Activated T-cell treated with anti-CD3 and anti-CD28 coated beads, Interleukin-2, amount 50 U/mL, for 24 hours (primary cell): ENCODE results near the gene CHD9.
"Not testable (repeated sequence)": the region's sequence is repeated elsewhere in the genome, so short reads cannot be mapped to it uniquely, and the experiment has no call there.

ENCODE experiments used
- DNase-seq: peaks from one replicate; pipeline ENCODE4 v3.0.0-alpha.2; 2020
- H3K27ac Mint-ChIP-seq: 2 replicates; pipeline ENCODE4 v1.8.0; 2020; ENCODE audit warnings: mild to moderate bottlenecking, mixed read lengths
- H3K27me3 Mint-ChIP-seq: 2 replicates; pipeline ENCODE4 v1.8.0; 2020; ENCODE audit warnings: mixed read lengths
- H3K36me3 Mint-ChIP-seq: 2 replicates; pipeline ENCODE4 v1.8.0; 2020; ENCODE audit warnings: low read depth, mixed read lengths
- H3K4me1 Mint-ChIP-seq: 2 replicates; pipeline ENCODE4 v1.8.0; 2020; ENCODE audit warnings: low read depth, mixed read lengths
- H3K4me3 Mint-ChIP-seq: 2 replicates; pipeline ENCODE4 v1.8.0; 2020; ENCODE audit warnings: mild to moderate bottlenecking, moderate library complexity, mixed read lengths
- H3K9me3 Mint-ChIP-seq: 2 replicates; pipeline ENCODE4 v1.8.0; 2020; ENCODE audit warnings: mixed read lengths

CHD9 gene

GRCh38 chr16:53224951-53225533, 170.3 kb downstream of the CHD9 start:
- no peaks in the 10 kb centered on the region for H3K27me3 Mint-ChIP-seq
- no peak overlapping the region for H3K4me3 Mint-ChIP-seq
- H3K27ac Mint-ChIP-seq, result no peak overlapping the region
- H3K4me1 Mint-ChIP-seq, result peaks cover 3% of the 10 kb centered on the region
- H3K9me3 Mint-ChIP-seq, result no peaks in the 10 kb centered on the region
- no peak for DNase-seq
- H3K36me3 Mint-ChIP-seq, result peaks cover 47% of the 10 kb centered on the region

DNA sequence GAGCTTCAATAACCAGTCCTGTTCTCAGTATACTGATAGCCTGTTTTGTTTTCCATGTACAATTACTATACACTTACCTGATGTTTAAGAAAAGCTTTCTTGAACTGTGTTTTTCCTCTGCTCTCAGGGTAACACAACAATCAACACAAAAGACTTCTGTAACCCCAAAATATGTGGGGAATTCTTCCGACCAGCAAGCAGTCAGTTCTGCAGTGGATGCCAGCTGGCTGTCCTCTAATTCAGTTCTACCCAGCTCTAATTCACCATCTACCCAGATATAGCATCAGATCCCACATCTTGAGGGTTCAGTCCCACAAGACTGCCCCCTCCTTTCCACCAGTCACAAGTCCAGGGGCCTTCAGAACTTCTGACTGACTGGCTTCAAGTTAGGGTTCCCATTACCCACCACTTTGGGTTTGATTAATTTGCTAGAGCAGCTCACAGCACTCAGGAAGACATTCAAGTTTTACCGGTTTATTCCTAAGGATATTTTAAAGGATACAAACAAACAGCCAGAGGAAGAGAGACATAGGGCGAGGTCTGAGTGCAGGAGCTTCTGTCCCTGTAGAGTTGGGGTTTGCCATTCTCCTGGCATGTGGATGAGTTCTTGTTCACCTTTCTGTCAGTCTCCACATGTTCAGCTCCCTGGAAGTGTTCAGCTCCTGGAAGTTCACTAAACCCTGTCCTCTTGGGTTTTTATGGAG, 178.2 kb downstream of the CHD9 start:
- Mint-ChIP-seq H3K4me1 (no peaks in the 10 kb centered on the region), H3K27me3 (no peaks in the 10 kb centered on the region), H3K4me3 (no peak overlapping the region), H3K9me3 (no peaks in the 10 kb centered on the region), H3K27ac (no peak overlapping the region), H3K36me3 (peaks cover 73% of the 10 kb centered on the region)
- DNase-seq, result no peak

DNA sequence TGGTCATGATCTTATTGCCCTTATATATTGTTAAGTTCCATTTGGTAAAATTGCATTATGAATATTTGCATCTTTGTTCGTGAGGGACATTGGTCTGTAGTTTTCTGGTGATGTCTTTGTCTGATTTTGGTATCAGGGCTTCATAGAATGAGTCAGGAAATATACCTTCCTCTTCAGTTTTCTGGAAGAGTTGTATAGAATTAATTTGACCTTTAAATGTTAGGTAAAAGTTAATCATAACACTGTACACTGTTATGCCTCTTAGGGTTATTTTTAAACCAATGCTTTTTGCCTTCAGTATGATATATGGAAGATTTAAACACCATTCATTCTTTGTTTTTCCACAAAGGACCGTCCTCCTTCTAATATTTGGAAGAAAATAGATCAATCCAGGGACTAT, 180.0 kb downstream of the CHD9 start:
- H3K27ac Mint-ChIP-seq, result no peak overlapping the region
- no peaks in the 10 kb centered on the region for H3K9me3 Mint-ChIP-seq
- no peaks in the 10 kb centered on the region for H3K27me3 Mint-ChIP-seq
- peaks cover 70% of the 10 kb centered on the region for H3K36me3 Mint-ChIP-seq
- no peak for DNase-seq
- no peak overlapping the region for H3K4me3 Mint-ChIP-seq
- H3K4me1 Mint-ChIP-seq, result no peaks in the 10 kb centered on the region

DNA sequence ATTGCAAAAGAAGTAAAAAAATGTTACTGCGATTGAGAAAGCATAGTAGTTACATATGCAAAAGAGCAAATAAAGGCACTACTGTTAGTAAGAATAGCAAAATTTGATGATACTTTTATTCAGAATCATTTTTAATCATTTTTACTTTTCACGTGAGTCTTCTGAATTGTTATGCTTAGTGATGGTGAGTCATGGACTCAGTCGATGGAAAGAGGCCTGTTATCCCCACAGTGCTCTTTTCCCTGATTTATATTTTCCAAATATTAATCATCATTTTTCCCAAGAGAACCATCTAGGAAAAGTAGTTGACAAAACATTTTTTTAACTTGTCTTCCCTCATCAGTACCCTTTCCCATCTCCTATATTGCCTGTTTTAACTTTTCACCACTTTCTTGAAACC, 181.1 kb downstream of the CHD9 start:
- no peaks in the 10 kb centered on the region for H3K9me3 Mint-ChIP-seq
- H3K4me1 Mint-ChIP-seq, result no peaks in the 10 kb centered on the region
- no peak overlapping the region for H3K4me3 Mint-ChIP-seq
- H3K27me3 Mint-ChIP-seq, result no peaks in the 10 kb centered on the region
- H3K27ac Mint-ChIP-seq, result no peak overlapping the region
- H3K36me3 Mint-ChIP-seq, result peaks cover 62% of the 10 kb centered on the region
- no peak for DNase-seq

DNA sequence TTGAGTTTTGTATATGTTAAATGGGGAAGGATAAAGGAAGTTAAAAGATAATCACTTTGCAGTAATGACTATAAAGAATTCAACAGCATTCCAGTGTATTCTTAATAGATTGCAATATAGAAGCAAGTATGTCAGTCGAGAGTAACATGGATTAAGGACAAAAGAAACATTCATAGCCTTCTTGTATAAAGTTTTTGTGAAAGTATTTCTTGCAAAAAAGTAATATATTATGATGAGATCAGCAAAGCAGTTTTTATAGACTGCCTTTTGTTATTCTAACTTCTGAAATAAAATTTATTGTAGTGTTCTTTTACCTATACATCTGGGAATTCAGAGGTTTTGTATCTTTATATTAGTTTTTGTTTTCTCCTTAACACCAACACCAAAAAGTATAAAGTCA, 194.5 kb downstream of the CHD9 start:
- Mint-ChIP-seq H3K4me1 (no peaks in the 10 kb centered on the region), H3K4me3 (no peak overlapping the region), H3K36me3 (peaks cover 66% of the 10 kb centered on the region), H3K27ac (no peak overlapping the region), H3K27me3 (no peaks in the 10 kb centered on the region), H3K9me3 (no peaks in the 10 kb centered on the region)
- DNase-seq, result no peak

- Mint-ChIP-seq H3K4me3 (no peak overlapping the region), H3K27ac (no peak overlapping the region), H3K27me3 (no peaks in the 10 kb centered on the region), H3K9me3 (no peaks in the 10 kb centered on the region), H3K4me1 (no peaks in the 10 kb centered on the region), H3K36me3 (peaks cover 73% of the 10 kb centered on the region)
- DNase-seq, result no peak
Observed at GRCh38 chr16:53257001-53257400, 202.2 kb downstream of the CHD9 start.

DNA sequence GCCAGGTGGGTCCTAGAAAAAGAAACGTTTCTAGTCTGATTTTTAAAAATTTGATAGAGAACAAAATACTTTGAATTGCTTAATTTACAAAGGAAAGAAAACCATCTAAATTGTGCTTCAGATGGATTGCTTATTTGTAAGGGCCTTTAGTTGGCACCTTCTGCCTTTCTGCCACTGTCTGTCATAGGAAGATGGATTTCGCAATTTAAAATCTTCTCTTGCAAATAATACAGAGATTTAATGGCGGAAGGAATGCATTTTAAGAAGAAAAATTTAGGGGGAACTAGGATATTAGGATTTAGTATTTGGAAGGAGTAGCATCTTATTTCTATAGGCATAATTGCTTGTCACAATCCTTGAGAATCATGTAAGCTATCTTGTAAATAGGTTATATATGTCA, 204.0 kb downstream of the CHD9 start:
- peaks cover 74% of the 10 kb centered on the region for H3K36me3 Mint-ChIP-seq
- H3K27me3 Mint-ChIP-seq, result no peaks in the 10 kb centered on the region
- no peak for DNase-seq

GRCh38 chr16:53261276-53261675, 206.5 kb downstream of the CHD9 start:
- no peak for DNase-seq
- Mint-ChIP-seq H3K9me3 (no peaks in the 10 kb centered on the region), H3K36me3 (peaks cover 63% of the 10 kb centered on the region), H3K4me3 (no peak overlapping the region), H3K27ac (no peak overlapping the region), H3K4me1 (no peaks in the 10 kb centered on the region), H3K27me3 (no peaks in the 10 kb centered on the region)

More for the DNA sequence above, 204.0 kb downstream of the CHD9 start:
- Mint-ChIP-seq H3K4me3 (no peak overlapping the region), H3K4me1 (no peaks in the 10 kb centered on the region), H3K27ac (no peak overlapping the region), H3K9me3 (no peaks in the 10 kb centered on the region)

DNA sequence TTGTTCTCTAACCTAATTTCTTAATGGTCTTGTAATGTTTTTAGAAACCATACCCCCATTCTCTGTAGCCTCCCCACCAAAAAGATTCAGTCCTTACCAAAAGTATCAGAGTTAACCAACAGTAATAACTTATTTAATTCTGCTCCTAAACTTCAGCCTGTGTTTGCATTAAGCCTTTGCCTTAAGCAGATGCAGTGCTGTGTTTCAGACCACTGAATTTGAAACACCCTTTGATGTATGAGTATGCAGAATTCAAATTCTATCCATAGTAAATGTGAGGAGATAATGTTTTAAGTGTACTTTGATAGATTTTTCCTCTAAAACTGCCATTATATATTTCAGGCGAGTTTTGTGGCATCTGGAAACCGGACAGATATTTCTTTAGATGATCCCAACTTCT, 207.9 kb downstream of the CHD9 start:
- Mint-ChIP-seq H3K9me3 (no peaks in the 10 kb centered on the region), H3K4me3 (no peak overlapping the region), H3K27me3 (no peaks in the 10 kb centered on the region), H3K36me3 (peaks cover 51% of the 10 kb centered on the region), H3K27ac (no peak overlapping the region), H3K4me1 (no peaks in the 10 kb centered on the region)
- DNase-seq, result no peak

DNA sequence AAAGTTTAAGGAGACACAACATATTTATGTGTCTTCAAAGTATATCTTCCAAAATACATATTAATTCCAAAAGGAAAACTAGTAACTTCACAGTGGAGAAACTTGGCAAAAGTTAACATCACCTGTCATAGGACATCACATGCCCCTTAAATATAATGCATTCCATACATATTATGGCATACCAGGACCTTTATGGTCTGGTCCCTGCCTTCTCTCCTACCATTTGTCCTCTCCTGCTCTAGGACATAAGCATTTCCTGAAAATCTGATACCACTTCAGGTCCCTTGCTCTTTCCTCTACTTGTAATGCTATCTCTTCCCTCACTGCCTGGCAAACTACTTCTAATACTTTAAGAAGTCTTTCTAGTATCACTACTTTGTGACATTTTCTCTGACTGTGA, 211.4 kb downstream of the CHD9 start:
- Mint-ChIP-seq H3K36me3 (peaks cover 46% of the 10 kb centered on the region), H3K4me1 (no peaks in the 10 kb centered on the region), H3K27me3 (no peaks in the 10 kb centered on the region), H3K9me3 (no peaks in the 10 kb centered on the region), H3K27ac (no peak overlapping the region), H3K4me3 (no peak overlapping the region)
- no peak for DNase-seq

GRCh38 chr16:53278498-53278897, 223.7 kb downstream of the CHD9 start:
- H3K4me1 Mint-ChIP-seq, H3K27ac Mint-ChIP-seq, H3K9me3 Mint-ChIP-seq, H3K36me3 Mint-ChIP-seq, H3K4me3 Mint-ChIP-seq, H3K27me3 Mint-ChIP-seq, DNase-seq: not testable (repeated sequence)

DNA sequence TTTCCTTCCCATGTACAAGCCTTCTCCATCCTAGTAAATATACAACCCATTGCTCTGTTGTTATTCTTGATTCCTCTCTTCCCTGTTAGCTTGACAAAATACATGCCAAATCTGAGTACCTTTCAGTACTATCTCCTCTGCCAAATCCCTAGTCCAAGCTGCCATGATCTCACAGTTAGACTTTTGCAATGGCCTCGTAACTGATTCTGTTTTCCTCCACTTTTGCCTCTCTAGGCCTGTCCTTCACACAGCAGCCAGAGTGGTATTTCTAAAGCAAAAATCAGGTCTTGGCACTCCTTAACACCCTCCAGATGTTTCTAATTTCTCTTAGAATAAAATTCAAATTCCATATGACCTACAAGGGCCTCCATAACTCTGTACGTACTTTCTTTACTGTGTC, 226.5 kb downstream of the CHD9 start:
- H3K36me3 Mint-ChIP-seq, result peaks cover 7% of the 10 kb centered on the region
- DNase-seq, result no peak
- no peaks in the 10 kb centered on the region for H3K4me1 Mint-ChIP-seq
- no peak overlapping the region for H3K4me3 Mint-ChIP-seq
- peaks cover 2% of the 10 kb centered on the region for H3K9me3 Mint-ChIP-seq
- no peaks in the 10 kb centered on the region for H3K27me3 Mint-ChIP-seq
- H3K27ac Mint-ChIP-seq, result no peak overlapping the region

DNA sequence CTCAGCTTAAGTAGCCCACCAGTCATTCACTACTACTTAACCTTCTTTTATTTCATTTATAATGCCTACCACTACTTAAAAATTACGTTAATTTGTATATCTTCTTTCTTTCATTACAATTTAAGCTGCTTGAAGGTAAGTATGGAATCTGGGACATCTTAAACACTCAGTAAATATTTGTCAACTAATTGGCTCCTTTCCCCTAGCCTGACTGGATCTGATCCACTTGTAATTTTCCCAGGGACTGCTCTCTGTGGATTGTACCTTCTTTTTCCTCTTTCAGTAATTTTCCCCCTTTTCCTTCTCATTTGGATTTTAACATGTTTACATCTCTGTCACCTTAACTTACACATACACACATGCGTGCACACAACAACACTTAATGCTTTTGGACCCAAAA, 227.1 kb downstream of the CHD9 start:
- Mint-ChIP-seq H3K9me3 (peaks cover 2% of the 10 kb centered on the region), H3K36me3 (peaks cover 10% of the 10 kb centered on the region), H3K27me3 (no peaks in the 10 kb centered on the region), H3K27ac (no peak overlapping the region), H3K4me3 (no peak overlapping the region), H3K4me1 (no peaks in the 10 kb centered on the region)
- DNase-seq, result no peak

- Mint-ChIP-seq H3K9me3 (peaks cover 2% of the 10 kb centered on the region), H3K27me3 (no peaks in the 10 kb centered on the region)
Observed at GRCh38 chr16:53282328-53282727, 227.5 kb downstream of the CHD9 start.

DNA sequence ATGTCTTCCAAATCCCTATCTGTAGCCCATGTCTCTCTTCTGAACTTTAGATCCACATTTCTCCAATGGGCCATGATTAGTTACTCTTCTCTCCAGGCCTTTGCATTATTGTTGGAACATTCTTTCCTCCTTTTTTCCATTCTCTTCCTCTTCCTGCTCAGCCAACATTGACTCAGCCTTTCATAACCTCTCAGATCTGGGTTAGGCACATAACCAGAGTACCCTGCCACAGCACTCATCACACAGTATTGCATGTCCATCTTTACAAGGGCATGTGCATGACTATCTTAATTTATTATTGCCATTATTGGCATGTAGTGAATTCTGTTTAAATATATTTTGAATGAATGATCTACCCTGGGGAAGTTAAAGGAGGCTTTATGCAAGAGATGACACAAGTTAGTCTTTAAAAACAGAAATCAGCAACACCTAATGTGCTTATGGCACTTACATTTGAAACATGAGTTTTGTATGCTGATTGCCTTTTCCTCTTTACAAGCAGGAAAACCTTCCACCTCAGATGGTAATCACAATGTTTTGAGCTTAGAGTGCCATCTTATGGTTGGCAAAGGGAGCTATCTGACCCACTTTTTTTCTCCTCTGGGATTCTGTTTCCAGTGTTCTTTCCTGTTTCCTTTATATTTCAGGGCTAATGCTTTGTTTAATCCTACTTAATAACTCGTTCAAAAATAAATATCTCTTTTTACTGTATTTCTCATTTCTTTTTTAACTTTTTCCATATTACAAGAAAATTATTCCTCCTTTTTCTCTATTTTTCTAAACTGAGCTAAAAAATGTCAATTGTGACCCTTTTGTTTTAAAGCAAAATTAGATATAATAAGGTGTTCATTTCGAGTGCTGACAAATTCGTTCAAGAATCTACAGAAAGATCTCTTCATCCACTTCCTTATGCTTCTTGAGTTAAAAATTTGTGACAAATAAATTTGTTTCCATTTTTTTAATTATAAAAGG, 228.5 kb downstream of the CHD9 start:
- no peak overlapping the region for H3K27ac Mint-ChIP-seq
- no peak for DNase-seq
- no peaks in the 10 kb centered on the region for H3K9me3 Mint-ChIP-seq
- H3K27me3 Mint-ChIP-seq, result no peaks in the 10 kb centered on the region
- no peaks in the 10 kb centered on the region for H3K4me1 Mint-ChIP-seq
- H3K36me3 Mint-ChIP-seq, result peaks cover 20% of the 10 kb centered on the region
- H3K4me3 Mint-ChIP-seq, result no peak overlapping the region

More at GRCh38 chr16:53282328-53282727, 227.5 kb downstream of the CHD9 start:
- Mint-ChIP-seq H3K4me1 (no peaks in the 10 kb centered on the region), H3K4me3 (no peak overlapping the region), H3K27ac (no peak overlapping the region), H3K36me3 (peaks cover 13% of the 10 kb centered on the region)
- DNase-seq, result no peak
